Endothelial cell of umbilical vein (primary cell): ENCODE measurements around the gene FSIP1. TPM values are rescaled to one million over a fixed set of nuclear protein-coding genes. Genes with fewer than 3 reads are reported as not detected.

Experiments used
- BruUV-seq: library from RNA; stranded (reverse); fragments of 400-500 nt; replicated peaks from 2 replicates; lab custom pipeline; 2021; lab: Mats Ljungman, UMichigan
- CTCF ChIA-PET: fragments of 300-600, 350-600 bp; sonication (Branson Sonifier 250); formaldehyde crosslinking; loops from one replicate; lab custom pipeline; 2021; ENCODE audit warnings: antibody characterized with exemption, inconsistent platforms; lab: Charles Lee
- POLR2A ChIA-PET: fragments of 300-600, 350-600 bp; sonication (Branson Sonifier 250); formaldehyde crosslinking; loops from one replicate; lab custom pipeline; 2021; ENCODE audit warnings: antibody characterized with exemption, inconsistent platforms; lab: Charles Lee
- DNase-seq: peaks from one replicate; pipeline ENCODE4 v3.0.0-alpha.2; 2011; ENCODE audit warnings: low read depth, low spot score
- FAIRE-seq: peaks from 2 replicates; lab custom pipeline; 2011; peaks lifted over from hg19 to GRCh38; lab: Jason Lieb, UNC
- H2AFZ ChIP-seq: 2 replicates; pipeline ENCODE4 v1.6.0; 2012; ENCODE audit warnings: low read depth, low read length, control low read depth, inconsistent platforms
- H3K27ac ChIP-seq: 2 replicates; pipeline ENCODE4 v1.5.1; 2011; ENCODE audit warnings: low read depth, mild to moderate bottlenecking, control low read depth, low read length, moderate library complexity; ENCODE audit not compliant: insufficient read depth
- H3K27me3 ChIP-seq, 2 experiments: 2 replicates each; pipeline versions ENCODE4 v1.6.0 to v1.6.1; 2011; ENCODE audit warnings: low read length in 2 of 2, mixed read lengths in 1 of 2; ENCODE audit not compliant: control insufficient read depth in 2 of 2, insufficient read depth in 2 of 2
- H3K36me3 ChIP-seq, 2 experiments: 2 replicates in 1 of 2; 3 replicates in 1 of 2; pipeline ENCODE4 v1.5.1; 2011; ENCODE audit warnings: low read length in 2 of 2, mild to moderate bottlenecking in 1 of 2, moderate library complexity in 1 of 2; ENCODE audit not compliant: control insufficient read depth in 2 of 2, insufficient read depth in 2 of 2; ENCODE audit errors: extremely low read depth in 1 of 2
- H3K4me1 ChIP-seq: 3 replicates; pipeline ENCODE4 v1.5.1; 2011; ENCODE audit warnings: mild to moderate bottlenecking, low read length; ENCODE audit not compliant: control insufficient read depth, insufficient read depth; ENCODE audit errors: extremely low read depth
- H3K4me2 ChIP-seq: 2 replicates; pipeline ENCODE4 v1.6.1; 2011; ENCODE audit warnings: low read length, control low read depth, mixed read lengths; ENCODE audit not compliant: insufficient read depth
- H3K4me3 ChIP-seq, 3 experiments: fragments of 200-600 bp in 1 of 3; sonication (generic), shearing (Covaris generic) in 1 of 3; replicated peaks in 1 of 3; 2 replicates each; pipeline ENCODE4 v1.5.1; 2011 to 2016; ENCODE audit warnings: control low read depth in 3 of 3, low read length in 3 of 3, mild to moderate bottlenecking in 2 of 3, inconsistent platforms in 1 of 3, low read depth in 1 of 3, moderate library complexity in 1 of 3; ENCODE audit not compliant: insufficient read depth in 1 of 3
- H3K79me2 ChIP-seq: 2 replicates; pipeline ENCODE4 v1.6.0; 2012; ENCODE audit warnings: low read length, inconsistent platforms; ENCODE audit not compliant: control insufficient read depth, insufficient read depth
- H3K9ac ChIP-seq: replicated peaks from 2 replicates; pipeline ENCODE3; 2011; ENCODE audit warnings: low read length, control low read depth; ENCODE audit not compliant: insufficient read depth; ENCODE audit errors: extremely low read depth
- H3K9me1 ChIP-seq: replicated peaks from 3 replicates; pipeline ENCODE4 v1.6.0; 2011; ENCODE audit warnings: mild to moderate bottlenecking, low read length; ENCODE audit not compliant: control insufficient read depth, insufficient read depth; ENCODE audit errors: extremely low read depth
- H3K9me3 ChIP-seq: replicated peaks from 2 replicates; pipeline ENCODE4 v1.5.1; 2012; ENCODE audit warnings: low read length, inconsistent platforms; ENCODE audit not compliant: control insufficient read depth, insufficient read depth
- H4K20me1 ChIP-seq: replicated peaks from 2 replicates; pipeline ENCODE3; 2011; ENCODE audit warnings: mild to moderate bottlenecking, low read length; ENCODE audit not compliant: control insufficient read depth, insufficient read depth; ENCODE audit errors: extremely low read depth
- CTCF ChIP-seq, 2 donors: IDR thresholded peaks; 1 replicate in 1 of 2; 2 replicates in 1 of 2; pipeline ENCODE4 v1.5.1; 2011; ENCODE audit warnings: low read length in 2 of 2, mild to moderate bottlenecking in 2 of 2, moderate library complexity in 2 of 2, control low read depth in 1 of 2, inconsistent platforms in 1 of 2, low read depth in 1 of 2; ENCODE audit not compliant: insufficient read depth in 1 of 2; ENCODE audit errors: extremely low read depth in 1 of 2
- EZH2 ChIP-seq: IDR thresholded peaks from 2 replicates; pipeline ENCODE4 v1.6.1; 2012; ENCODE audit warnings: borderline replicate concordance, low read depth, mild to moderate bottlenecking, moderate library complexity, low read length, inconsistent platforms; ENCODE audit not compliant: severe bottlenecking
- FOS ChIP-seq: IDR thresholded peaks from 2 replicates; pipeline ENCODE4 v1.6.1; 2011; ENCODE audit warnings: mild to moderate bottlenecking, low read length, moderate library complexity, borderline replicate concordance; ENCODE audit not compliant: insufficient read depth
- GATA2 ChIP-seq: IDR thresholded peaks from 2 replicates; pipeline ENCODE4 v1.7.0; 2011; ENCODE audit warnings: low read depth, mild to moderate bottlenecking, moderate library complexity, mixed read lengths, low read length; ENCODE audit not compliant: insufficient read length, insufficient read depth
- JUN ChIP-seq: IDR thresholded peaks from 2 replicates; pipeline ENCODE4 v1.6.1; 2011; ENCODE audit warnings: borderline replicate concordance, low read depth; ENCODE audit not compliant: insufficient read length, insufficient read depth
- MYC ChIP-seq: IDR thresholded peaks from one replicate; pipeline ENCODE4 v1.6.1; 2011; ENCODE audit warnings: mild to moderate bottlenecking, low read depth, low read length
- POLR2A ChIP-seq: IDR thresholded peaks from 2 replicates; pipeline ENCODE4 v1.6.1; 2012; ENCODE audit warnings: low read depth, mild to moderate bottlenecking, control low read depth, low read length
- POLR2AphosphoS5 ChIP-seq: IDR thresholded peaks from 2 replicates; pipeline ENCODE4 v1.6.1; 2012; ENCODE audit warnings: low read depth, mild to moderate bottlenecking, control low read depth, low read length, moderate library complexity; ENCODE audit not compliant: insufficient read depth
- dilution Hi-C: fragments of 300-500 bp; cut with MboI; formaldehyde crosslinking; loops from one replicate; pipeline ENCODE4 v1.15.0; 2019; ENCODE audit warnings: low sequenced_read_pairs; ENCODE audit not compliant: extremely low pct_ligation_motif_present
- intact Hi-C: fragments of 100-400 bp; cut with micrococcal nuclease; formaldehyde crosslinking; loops from one replicate; pipeline ENCODE4 v1.10.0; 2022
- polyA plus RNA-seq, 4 experiments: library from polyadenylated mRNA; depleted of rRNA in 3 of 4; stranded (reverse) in 3 of 4; unstranded in 1 of 4; fragments of >200 nt; gene quantifications; 2 replicates each; pipeline versions ENCODE4 v1.2.1 to v1.2.3, GENCODE V29; 2011 to 2012; ENCODE audit warnings: missing spikeins in 1 of 4
- total RNA-seq: library from RNA; stranded (reverse); gene quantifications from 2 replicates; pipeline ENCODE4 v1.2.3, GENCODE V29; 2021
- TF ChIP-seq, protein P1 (sequence below): IDR thresholded peaks from 2 replicates; pipeline ENCODE4 v1.6.1; 2011; ENCODE audit not compliant: insufficient read depth, insufficient read length

Gene FSIP1
- total and polyA plus RNA-seq, 2 donors (not counting 3 experiments of a cell fraction or from before 2014, with no cell fraction given) = 0.23 to 1.1 TPM

DNA sequence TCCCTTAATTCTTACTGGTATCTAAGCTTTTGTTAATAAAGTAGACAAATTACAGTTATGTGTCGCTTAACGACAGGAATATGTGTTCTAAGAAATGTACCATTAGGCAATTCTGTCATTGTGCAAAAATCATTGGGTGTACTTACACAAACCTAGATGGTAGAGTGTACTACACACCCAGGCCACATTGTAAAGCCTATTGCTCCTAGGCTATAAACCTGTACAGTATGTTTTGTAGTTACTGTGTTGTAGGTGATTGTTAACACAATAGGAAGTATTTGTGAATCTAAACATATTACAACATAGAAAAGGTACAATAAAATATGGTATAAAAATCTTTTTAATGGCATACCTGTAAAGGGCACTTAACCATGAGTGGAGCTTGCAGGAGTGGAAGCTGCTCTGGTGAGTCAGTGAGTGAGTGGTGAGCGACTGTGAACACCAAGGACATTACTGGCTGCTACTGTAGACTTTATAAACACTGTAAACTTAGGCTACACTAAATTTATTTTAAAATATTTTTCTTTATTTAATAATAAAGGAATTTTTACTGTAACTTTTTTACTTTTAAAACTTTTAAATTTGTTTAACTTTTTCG lies 47.4 kb downstream of the FSIP1 start:
- H3K36me3 ChIP-seq = no peaks in the 10 kb centered on the region
- no peaks in the 10 kb centered on the region for H3K79me2 ChIP-seq
- no peak overlapping the region for H3K4me3 ChIP-seq
- intact Hi-C loops (no loop called here), dilution Hi-C loops (no loop called here)
- no peak overlapping the region for H2AFZ ChIP-seq
- ChIA-PET CTCF (interaction anchor here (2.5 to 4.3 kb wide), 2 partner anchors 10 to 22 kb away, joined by 9 to 28 read pairs; no protein-coding TSS in a partner anchor), POLR2A (no interaction called here)
- H3K9me3 ChIP-seq = no peaks in the 10 kb centered on the region
- H3K27me3 ChIP-seq = no peaks in the 10 kb centered on the region
- TF ChIP-seq EZH2 (no peak), GATA2 (no peak), FOS (no peak), POLR2A (no peak), POLR2AphosphoS5 (no peak), CTCF (IDR thresholded peaks at IDR 0.05; ENCODE audit: extremely low read depth in 1 of 2, insufficient read depth in 1 of 2, low read depth in 1 of 2, low read length in 2 of 2) (no peak), MYC (no peak), JUN (no peak)
- TF ChIP-seq, protein P1, sequence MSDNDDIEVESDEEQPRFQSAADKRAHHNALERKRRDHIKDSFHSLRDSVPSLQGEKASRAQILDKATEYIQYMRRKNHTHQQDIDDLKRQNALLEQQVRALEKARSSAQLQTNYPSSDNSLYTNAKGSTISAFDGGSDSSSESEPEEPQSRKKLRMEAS = no peak
- no peak overlapping the region for H3K4me2 ChIP-seq
- no peak for DNase-seq
- BruUV-seq = no TSS peak
- no peaks in the 10 kb centered on the region for H3K4me1 ChIP-seq
- H4K20me1 ChIP-seq = no peaks in the 10 kb centered on the region
- H3K9me1 ChIP-seq = no peaks in the 10 kb centered on the region
- no peak for FAIRE-seq
- no peak overlapping the region for H3K9ac ChIP-seq
- H3K27ac ChIP-seq = no peak overlapping the region
